Measurements from ENCODE around the gene C1QA. TPM values are rescaled to one million over a fixed set of nuclear protein-coding genes. Genes with fewer than 3 reads are reported as not detected.

The C1QA gene
- total and polyA plus RNA-seq, 5 donors from 2014 or later: not detected

DNA sequence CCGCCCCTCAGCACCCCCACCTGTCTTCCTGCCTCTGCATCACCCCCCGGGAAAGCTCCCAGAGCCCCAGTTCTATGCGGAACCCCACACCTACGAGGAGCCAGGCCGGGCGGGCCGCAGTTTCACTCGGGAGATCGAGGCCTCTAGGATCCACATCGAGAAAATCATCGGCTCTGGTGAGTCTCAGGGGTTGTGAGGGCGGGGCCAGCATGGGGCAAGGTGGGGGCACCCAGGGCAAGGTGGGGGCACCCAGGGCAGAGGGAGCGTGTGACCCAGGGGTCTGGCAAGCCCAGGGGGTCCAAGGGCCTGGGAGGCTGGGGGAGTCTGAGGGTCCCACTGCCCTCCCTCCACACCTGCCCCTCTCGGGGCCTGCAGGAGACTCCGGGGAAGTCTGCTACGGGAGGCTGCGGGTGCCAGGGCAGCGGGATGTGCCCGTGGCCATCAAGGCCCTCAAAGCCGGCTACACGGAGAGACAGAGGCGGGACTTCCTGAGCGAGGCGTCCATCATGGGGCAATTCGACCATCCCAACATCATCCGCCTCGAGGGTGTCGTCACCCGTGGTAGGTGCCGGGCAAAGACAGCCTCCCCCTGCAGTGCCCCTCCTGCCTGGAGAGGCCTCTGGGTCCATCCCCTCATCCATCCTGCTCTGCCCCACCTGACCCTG, 39.0 kb upstream of the C1QA start:
- Histone ChIP-seq H3K4me3 (ENCODE audit: low read depth, low read length) (no peak overlapping the region), H3K27ac (ENCODE audit: insufficient read depth, low read length, poor library complexity, severe bottlenecking) (no peak overlapping the region), H3K4me1 (ENCODE audit: control insufficient read depth, insufficient read depth, low read length, poor library complexity, severe bottlenecking) (no peaks in the 10 kb centered on the region), H3K9me3 (ENCODE audit: control insufficient read depth in 2 of 2, low read length in 2 of 2) (no peaks in the 10 kb centered on the region), H3K27me3 (ENCODE audit: control insufficient read depth, insufficient read depth, low read length) (no peaks in the 10 kb centered on the region), H3K36me3 (ENCODE audit: control insufficient read depth, insufficient read depth, low read length) (no peaks in the 10 kb centered on the region)
- no peak overlapping the region for H3K4me3 Mint-ChIP-seq
- DNase-seq (no peak), ATAC-seq (ENCODE audit: low read depth in 2 of 2) (no peak)
- H3K36me3 Mint-ChIP-seq: no peaks in the 10 kb centered on the region
- no peaks in the 10 kb centered on the region for H3K4me1 Mint-ChIP-seq
- no peaks in the 10 kb centered on the region for H3K27me3 Mint-ChIP-seq
- no peak overlapping the region for H3K27ac Mint-ChIP-seq
- no peaks in the 10 kb centered on the region for H3K9me3 Mint-ChIP-seq

DNA sequence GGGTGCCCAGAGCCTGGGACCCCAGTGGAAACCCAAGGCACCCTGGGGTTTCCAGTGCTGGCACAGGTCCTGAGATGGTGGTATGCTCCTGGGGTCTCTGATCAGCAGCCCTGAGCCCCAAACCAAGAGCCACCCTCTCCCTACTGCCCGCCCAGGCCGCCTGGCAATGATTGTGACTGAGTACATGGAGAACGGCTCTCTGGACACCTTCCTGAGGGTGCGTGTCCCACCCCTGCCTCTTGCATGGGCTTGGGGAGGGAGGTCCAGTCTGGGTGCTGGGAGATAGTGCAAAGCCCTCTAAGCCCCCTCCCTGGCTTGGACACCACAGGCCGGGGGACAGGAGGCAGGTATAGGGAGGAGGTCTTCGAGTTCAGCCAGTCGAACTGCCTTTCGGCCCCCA, 38.4 kb upstream of the C1QA start:
- Histone ChIP-seq H3K4me3 (ENCODE audit: low read depth, low read length) (no peak overlapping the region), H3K36me3 (ENCODE audit: control insufficient read depth, insufficient read depth, low read length) (no peaks in the 10 kb centered on the region), H3K4me1 (ENCODE audit: control insufficient read depth, insufficient read depth, low read length, poor library complexity, severe bottlenecking) (no peaks in the 10 kb centered on the region), H3K9me3 (ENCODE audit: control insufficient read depth in 2 of 2, low read length in 2 of 2) (no peaks in the 10 kb centered on the region), H3K27ac (ENCODE audit: insufficient read depth, low read length, poor library complexity, severe bottlenecking) (no peak overlapping the region), H3K27me3 (ENCODE audit: control insufficient read depth, insufficient read depth, low read length) (no peaks in the 10 kb centered on the region)
- H3K36me3 Mint-ChIP-seq: no peaks in the 10 kb centered on the region
- H3K27me3 Mint-ChIP-seq: no peaks in the 10 kb centered on the region
- no peak overlapping the region for H3K27ac Mint-ChIP-seq
- no peak overlapping the region for H3K4me3 Mint-ChIP-seq
- no peak for ATAC-seq (ENCODE audit: low read depth in 2 of 2)
- no peaks in the 10 kb centered on the region for H3K9me3 Mint-ChIP-seq
- no peak for DNase-seq
- no peaks in the 10 kb centered on the region for H3K4me1 Mint-ChIP-seq

DNA sequence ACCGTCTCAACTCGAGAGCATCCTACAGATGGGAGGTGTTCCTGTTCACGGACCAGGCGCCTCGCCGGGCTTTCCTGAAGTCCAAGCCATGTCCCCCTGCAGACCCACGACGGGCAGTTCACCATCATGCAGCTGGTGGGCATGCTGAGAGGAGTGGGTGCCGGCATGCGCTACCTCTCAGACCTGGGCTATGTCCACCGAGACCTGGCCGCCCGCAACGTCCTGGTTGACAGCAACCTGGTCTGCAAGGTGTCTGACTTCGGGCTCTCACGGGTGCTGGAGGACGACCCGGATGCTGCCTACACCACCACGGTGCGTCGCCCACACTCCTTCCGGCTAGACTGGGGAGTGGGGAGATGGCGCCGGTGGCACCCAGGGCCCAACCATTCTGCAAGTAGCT, 37.7 kb upstream of the C1QA start:
- Mint-ChIP-seq H3K27ac (no peak overlapping the region), H3K4me3 (no peak overlapping the region), H3K27me3 (peaks cover 2% of the 10 kb centered on the region), H3K9me3 (no peaks in the 10 kb centered on the region), H3K4me1 (no peaks in the 10 kb centered on the region), H3K36me3 (no peaks in the 10 kb centered on the region)
- Histone ChIP-seq H3K4me3 (ENCODE audit: low read depth, low read length) (no peak overlapping the region), H3K27ac (ENCODE audit: insufficient read depth, low read length, poor library complexity, severe bottlenecking) (no peak overlapping the region), H3K9me3 (ENCODE audit: control insufficient read depth in 2 of 2, low read length in 2 of 2) (no peaks in the 10 kb centered on the region), H3K27me3 (ENCODE audit: control insufficient read depth, insufficient read depth, low read length) (no peaks in the 10 kb centered on the region), H3K36me3 (ENCODE audit: control insufficient read depth, insufficient read depth, low read length) (no peaks in the 10 kb centered on the region), H3K4me1 (ENCODE audit: control insufficient read depth, insufficient read depth, low read length, poor library complexity, severe bottlenecking) (no peaks in the 10 kb centered on the region)
- ATAC-seq (ENCODE audit: low read depth in 2 of 2) (no peak), DNase-seq (no peak)

DNA sequence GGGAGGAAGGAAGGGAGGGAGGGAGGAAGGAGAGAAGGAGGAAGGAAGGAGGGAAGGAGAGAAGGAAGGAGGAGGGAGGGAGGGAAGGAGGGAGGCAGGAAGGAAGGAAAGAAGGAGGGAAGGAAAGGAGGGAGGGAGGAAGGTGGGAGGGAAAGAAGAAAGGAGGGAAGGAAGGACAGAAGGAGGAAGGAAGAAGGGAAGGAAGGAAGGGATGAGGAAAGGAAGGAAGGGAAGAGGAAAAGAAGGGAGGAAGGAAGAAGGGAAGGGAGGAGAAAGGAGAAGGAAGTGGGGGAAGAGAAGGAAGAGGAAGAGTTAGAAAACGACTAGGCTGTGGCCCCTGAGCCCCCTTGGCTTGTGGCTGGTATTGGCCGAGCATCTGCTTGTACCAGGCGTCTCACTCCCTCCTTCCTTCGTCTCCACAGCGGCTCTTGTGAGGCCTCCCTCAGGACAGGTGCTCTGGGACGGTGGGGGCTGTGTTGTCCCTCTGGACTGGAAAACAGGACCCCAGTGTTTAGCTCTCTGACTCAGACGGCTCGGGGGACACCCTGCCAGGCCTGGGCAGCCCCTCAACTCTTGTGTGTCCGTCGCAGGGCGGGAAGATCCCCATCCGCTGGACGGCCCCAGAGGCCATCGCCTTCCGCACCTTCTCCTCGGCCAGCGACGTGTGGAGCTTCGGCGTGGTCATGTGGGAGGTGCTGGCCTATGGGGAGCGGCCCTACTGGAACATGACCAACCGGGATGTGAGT, 36.2 kb upstream of the C1QA start:
- Mint-ChIP-seq H3K9me3 (no peaks in the 10 kb centered on the region), H3K27me3 (peaks cover 14% of the 10 kb centered on the region), H3K27ac (no peak overlapping the region), H3K4me1 (no peaks in the 10 kb centered on the region), H3K36me3 (no peaks in the 10 kb centered on the region), H3K4me3 (no peak overlapping the region)
- Histone ChIP-seq H3K27ac (ENCODE audit: insufficient read depth, low read length, poor library complexity, severe bottlenecking) (no peak overlapping the region), H3K9me3 (ENCODE audit: control insufficient read depth in 2 of 2, low read length in 2 of 2) (no peaks in the 10 kb centered on the region), H3K27me3 (ENCODE audit: control insufficient read depth, insufficient read depth, low read length) (no peaks in the 10 kb centered on the region), H3K4me1 (ENCODE audit: control insufficient read depth, insufficient read depth, low read length, poor library complexity, severe bottlenecking) (no peaks in the 10 kb centered on the region), H3K36me3 (ENCODE audit: control insufficient read depth, insufficient read depth, low read length) (no peaks in the 10 kb centered on the region), H3K4me3 (ENCODE audit: low read depth, low read length) (no peak overlapping the region)
- DNase-seq (no peak), ATAC-seq (ENCODE audit: low read depth in 2 of 2) (no peak)

DNA sequence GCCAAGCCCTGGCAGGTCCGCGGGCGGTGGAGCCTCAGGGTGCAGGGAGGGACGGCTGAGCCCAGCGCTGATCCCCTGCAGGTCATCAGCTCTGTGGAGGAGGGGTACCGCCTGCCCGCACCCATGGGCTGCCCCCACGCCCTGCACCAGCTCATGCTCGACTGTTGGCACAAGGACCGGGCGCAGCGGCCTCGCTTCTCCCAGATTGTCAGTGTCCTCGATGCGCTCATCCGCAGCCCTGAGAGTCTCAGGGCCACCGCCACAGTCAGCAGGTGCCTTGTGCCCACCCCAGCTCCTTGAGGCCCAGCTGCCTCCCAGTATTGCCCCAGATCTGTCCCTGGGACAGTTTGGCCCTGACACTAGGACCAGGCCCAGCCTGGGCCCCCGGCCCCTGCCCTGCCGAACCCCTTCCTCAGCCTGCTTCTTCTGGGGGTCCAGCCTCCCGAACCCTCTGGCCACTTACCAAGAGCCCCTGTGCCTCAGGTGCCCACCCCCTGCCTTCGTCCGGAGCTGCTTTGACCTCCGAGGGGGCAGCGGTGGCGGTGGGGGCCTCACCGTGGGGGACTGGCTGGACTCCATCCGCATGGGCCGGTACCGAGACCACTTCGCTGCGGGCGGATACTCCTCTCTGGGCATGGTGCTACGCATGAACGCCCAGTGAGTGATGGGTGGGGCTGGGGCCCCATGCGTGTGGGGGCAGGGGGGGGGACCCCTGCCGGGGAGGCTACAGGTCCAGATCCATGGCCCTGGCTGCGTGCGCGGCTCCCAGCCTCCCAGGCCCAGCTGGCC, 35.4 kb upstream of the C1QA start:
- H3K4me1 Mint-ChIP-seq: no peaks in the 10 kb centered on the region
- H3K27me3 ChIP-seq (ENCODE audit: control insufficient read depth, insufficient read depth, low read length): no peaks in the 10 kb centered on the region
- H3K27me3 Mint-ChIP-seq: peaks cover 16% of the 10 kb centered on the region
- no peaks in the 10 kb centered on the region for H3K9me3 Mint-ChIP-seq
- no peak overlapping the region for H3K27ac Mint-ChIP-seq
- no peaks in the 10 kb centered on the region for H3K9me3 ChIP-seq (ENCODE audit: control insufficient read depth in 2 of 2, low read length in 2 of 2)
- H3K4me1 ChIP-seq (ENCODE audit: control insufficient read depth, insufficient read depth, low read length, poor library complexity, severe bottlenecking): no peaks in the 10 kb centered on the region
- ATAC-seq (ENCODE audit: low read depth in 2 of 2): no peak
- H3K36me3 Mint-ChIP-seq: no peaks in the 10 kb centered on the region
- no peak overlapping the region for H3K27ac ChIP-seq (ENCODE audit: insufficient read depth, low read length, poor library complexity, severe bottlenecking)
- H3K4me3 Mint-ChIP-seq: no peak overlapping the region
- H3K36me3 ChIP-seq (ENCODE audit: control insufficient read depth, insufficient read depth, low read length): no peaks in the 10 kb centered on the region
- DNase-seq: no peak
- no peak overlapping the region for H3K4me3 ChIP-seq (ENCODE audit: low read depth, low read length)

DNA sequence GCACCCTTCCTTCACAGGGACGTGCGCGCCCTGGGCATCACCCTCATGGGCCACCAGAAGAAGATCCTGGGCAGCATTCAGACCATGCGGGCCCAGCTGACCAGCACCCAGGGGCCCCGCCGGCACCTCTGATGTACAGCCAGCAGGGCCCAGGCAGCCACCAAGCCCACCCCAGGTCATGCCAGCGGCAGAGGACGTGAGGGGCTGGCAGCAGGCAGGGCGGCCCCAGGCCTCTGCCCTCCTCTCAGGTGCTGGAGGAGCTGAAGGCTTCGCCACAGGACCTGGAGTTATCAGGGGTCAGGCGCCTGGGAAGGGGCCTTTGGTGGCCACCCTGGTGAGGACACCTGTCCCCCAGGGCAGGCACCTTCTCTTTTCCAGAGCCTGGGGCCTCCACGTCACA, 34.8 kb upstream of the C1QA start:
- no peaks in the 10 kb centered on the region for H3K9me3 Mint-ChIP-seq
- H3K4me1 Mint-ChIP-seq: no peaks in the 10 kb centered on the region
- H3K4me3 Mint-ChIP-seq: no peak overlapping the region
- Histone ChIP-seq H3K27ac (ENCODE audit: insufficient read depth, low read length, poor library complexity, severe bottlenecking) (no peak overlapping the region), H3K27me3 (ENCODE audit: control insufficient read depth, insufficient read depth, low read length) (no peaks in the 10 kb centered on the region), H3K4me3 (ENCODE audit: low read depth, low read length) (no peak overlapping the region), H3K9me3 (ENCODE audit: control insufficient read depth in 2 of 2, low read length in 2 of 2) (no peaks in the 10 kb centered on the region), H3K4me1 (ENCODE audit: control insufficient read depth, insufficient read depth, low read length, poor library complexity, severe bottlenecking) (no peaks in the 10 kb centered on the region), H3K36me3 (ENCODE audit: control insufficient read depth, insufficient read depth, low read length) (no peaks in the 10 kb centered on the region)
- no peaks in the 10 kb centered on the region for H3K36me3 Mint-ChIP-seq
- DNase-seq (no peak), ATAC-seq (ENCODE audit: low read depth in 2 of 2) (no peak)
- H3K27me3 Mint-ChIP-seq: peaks cover 16% of the 10 kb centered on the region
- no peak overlapping the region for H3K27ac Mint-ChIP-seq

DNA sequence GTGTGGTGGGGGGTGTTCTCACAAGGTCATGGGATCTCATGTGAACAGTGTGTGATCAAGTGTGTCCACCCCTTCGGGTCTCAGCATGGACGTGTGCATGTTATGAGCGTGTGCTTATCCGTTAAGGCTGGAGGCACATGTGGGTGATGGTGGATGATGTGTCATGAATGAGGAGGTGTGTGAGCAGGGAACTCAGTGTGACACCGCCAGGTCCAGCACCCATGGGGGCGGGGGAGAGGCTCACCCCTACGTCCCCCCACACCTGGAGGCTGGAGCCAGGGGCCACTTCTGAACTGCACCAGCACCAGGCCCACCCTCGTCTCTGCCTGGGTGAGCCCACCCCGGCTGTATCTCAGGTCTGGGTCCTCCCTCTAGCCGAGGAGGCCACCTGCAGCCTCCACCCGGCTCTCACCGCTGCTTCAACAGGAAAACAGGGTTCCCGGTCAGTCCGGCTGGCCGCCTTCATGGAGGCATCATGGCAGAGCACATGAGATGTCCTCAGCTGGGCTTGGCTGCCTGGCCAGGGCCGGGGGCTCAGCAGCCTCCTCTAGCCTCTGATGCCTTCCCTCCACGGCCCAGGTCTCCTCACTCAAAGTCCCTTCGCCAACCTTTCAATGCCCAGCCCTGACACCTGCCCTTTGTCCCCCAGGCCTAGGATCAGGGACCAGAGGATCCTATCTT, 34.2 kb upstream of the C1QA start:
- Mint-ChIP-seq H3K27me3 (peaks cover 16% of the 10 kb centered on the region), H3K4me3 (no peak overlapping the region), H3K27ac (no peak overlapping the region), H3K9me3 (no peaks in the 10 kb centered on the region), H3K36me3 (no peaks in the 10 kb centered on the region), H3K4me1 (no peaks in the 10 kb centered on the region)
- Histone ChIP-seq H3K9me3 (ENCODE audit: control insufficient read depth in 2 of 2, low read length in 2 of 2) (no peaks in the 10 kb centered on the region), H3K27me3 (ENCODE audit: control insufficient read depth, insufficient read depth, low read length) (no peaks in the 10 kb centered on the region), H3K27ac (ENCODE audit: insufficient read depth, low read length, poor library complexity, severe bottlenecking) (no peak overlapping the region), H3K4me3 (ENCODE audit: low read depth, low read length) (no peak overlapping the region), H3K4me1 (ENCODE audit: control insufficient read depth, insufficient read depth, low read length, poor library complexity, severe bottlenecking) (no peaks in the 10 kb centered on the region), H3K36me3 (ENCODE audit: control insufficient read depth, insufficient read depth, low read length) (no peaks in the 10 kb centered on the region)
- no peak for DNase-seq
- ATAC-seq (ENCODE audit: low read depth in 2 of 2): no peak

Measured in CD4-positive, CD25-positive, alpha-beta regulatory T cell (primary cell).